ENCODE results near the gene RXFP2. TPM values are rescaled to one million over a fixed set of nuclear protein-coding genes. Genes with fewer than 3 reads are reported as not detected.

RXFP2 gene
- total and polyA plus RNA-seq, 7 donors: not detected

DNA sequence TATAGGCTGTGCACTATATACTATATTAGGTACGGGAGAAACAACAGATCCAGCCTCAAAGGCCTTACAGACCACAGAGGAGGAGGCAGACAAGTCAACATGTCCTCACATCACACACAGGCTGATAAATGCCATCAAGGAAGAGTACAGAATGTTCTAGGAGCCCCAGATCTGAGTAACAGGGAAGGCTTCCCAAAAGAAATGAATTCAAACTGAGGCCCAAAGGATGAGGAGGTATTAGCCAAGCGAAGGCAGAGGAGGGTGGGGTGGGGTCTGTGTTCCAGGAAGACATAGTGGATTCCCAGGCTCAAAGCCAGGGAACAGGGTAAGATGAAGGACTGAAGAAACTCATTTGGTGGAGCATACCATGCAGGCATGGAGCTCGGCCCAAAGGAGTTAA lies 55.1 kb downstream of the RXFP2 start:
- WGBS, 2 donors: 73 to 95% methylated on average over 3 of the region's 3 CpGs
- DNase-seq: no peak
- Histone ChIP-seq H3K9me3 (no peaks in the 10 kb centered on the region), H3K36me3 (no peaks in the 10 kb centered on the region), H3K27ac (no peak overlapping the region), H3K4me3 (no peak overlapping the region), H3K4me1 (no peaks in the 10 kb centered on the region), H3K27me3 (no peaks in the 10 kb centered on the region)
- intact Hi-C loops (cut with DNase I): no loop called here
- TF ChIP-seq, protein P1, sequence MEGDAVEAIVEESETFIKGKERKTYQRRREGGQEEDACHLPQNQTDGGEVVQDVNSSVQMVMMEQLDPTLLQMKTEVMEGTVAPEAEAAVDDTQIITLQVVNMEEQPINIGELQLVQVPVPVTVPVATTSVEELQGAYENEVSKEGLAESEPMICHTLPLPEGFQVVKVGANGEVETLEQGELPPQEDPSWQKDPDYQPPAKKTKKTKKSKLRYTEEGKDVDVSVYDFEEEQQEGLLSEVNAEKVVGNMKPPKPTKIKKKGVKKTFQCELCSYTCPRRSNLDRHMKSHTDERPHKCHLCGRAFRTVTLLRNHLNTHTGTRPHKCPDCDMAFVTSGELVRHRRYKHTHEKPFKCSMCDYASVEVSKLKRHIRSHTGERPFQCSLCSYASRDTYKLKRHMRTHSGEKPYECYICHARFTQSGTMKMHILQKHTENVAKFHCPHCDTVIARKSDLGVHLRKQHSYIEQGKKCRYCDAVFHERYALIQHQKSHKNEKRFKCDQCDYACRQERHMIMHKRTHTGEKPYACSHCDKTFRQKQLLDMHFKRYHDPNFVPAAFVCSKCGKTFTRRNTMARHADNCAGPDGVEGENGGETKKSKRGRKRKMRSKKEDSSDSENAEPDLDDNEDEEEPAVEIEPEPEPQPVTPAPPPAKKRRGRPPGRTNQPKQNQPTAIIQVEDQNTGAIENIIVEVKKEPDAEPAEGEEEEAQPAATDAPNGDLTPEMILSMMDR (IDR thresholded peaks at IDR 0.05): no peak
- TF ChIP-seq POLR2AphosphoS5 (IDR thresholded peaks at IDR 0.05): peak in 1 of 4 donors; percentile 20

DNA sequence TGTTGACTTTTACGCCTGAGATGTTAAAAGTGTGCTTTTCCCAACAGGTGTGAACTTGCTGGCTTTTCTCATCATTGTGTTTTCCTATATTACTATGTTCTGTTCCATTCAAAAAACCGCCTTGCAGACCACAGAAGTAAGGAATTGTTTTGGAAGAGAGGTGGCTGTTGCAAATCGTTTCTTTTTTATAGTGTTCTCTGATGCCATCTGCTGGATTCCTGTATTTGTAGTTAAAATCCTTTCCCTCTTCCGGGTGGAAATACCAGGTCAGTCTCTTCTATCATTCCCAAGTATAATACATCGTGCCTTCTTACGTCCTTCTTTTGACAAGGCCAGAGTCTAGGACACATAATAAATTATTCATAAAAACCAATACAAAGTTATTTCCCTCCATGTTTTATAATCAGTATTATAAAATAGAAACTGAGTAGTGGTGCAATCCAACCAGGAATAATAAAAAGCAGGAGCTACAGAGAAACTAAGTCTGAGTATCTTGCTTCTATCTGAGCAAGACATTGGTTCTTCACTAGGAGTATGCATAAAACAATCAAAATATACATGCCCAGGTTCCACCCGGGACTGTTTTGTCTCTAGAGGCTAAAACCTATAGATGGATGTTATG lies 57.9 kb downstream of the RXFP2 start:
- no peaks in the 10 kb centered on the region for H3K27me3 ChIP-seq
- H3K4me1 ChIP-seq: no peaks in the 10 kb centered on the region
- H3K4me3 ChIP-seq: no peak overlapping the region
- H3K9me3 ChIP-seq: no peaks in the 10 kb centered on the region
- TF ChIP-seq, protein P1 (IDR thresholded peaks at IDR 0.05): no peak
- no peak for TF ChIP-seq EP300 (IDR thresholded peaks at IDR 0.05)
- TF ChIP-seq POLR2A (IDR thresholded peaks at IDR 0.05): no peak
- no peak for TF ChIP-seq POLR2AphosphoS5 (IDR thresholded peaks at IDR 0.05)
- no peak for DNase-seq
- H3K27ac ChIP-seq: no peak overlapping the region
- no peaks in the 10 kb centered on the region for H3K36me3 ChIP-seq
- intact Hi-C loops (cut with DNase I): no loop called here
- WGBS, 2 donors: 20 to 42% methylated on average over 7 of the region's 7 CpGs

DNA sequence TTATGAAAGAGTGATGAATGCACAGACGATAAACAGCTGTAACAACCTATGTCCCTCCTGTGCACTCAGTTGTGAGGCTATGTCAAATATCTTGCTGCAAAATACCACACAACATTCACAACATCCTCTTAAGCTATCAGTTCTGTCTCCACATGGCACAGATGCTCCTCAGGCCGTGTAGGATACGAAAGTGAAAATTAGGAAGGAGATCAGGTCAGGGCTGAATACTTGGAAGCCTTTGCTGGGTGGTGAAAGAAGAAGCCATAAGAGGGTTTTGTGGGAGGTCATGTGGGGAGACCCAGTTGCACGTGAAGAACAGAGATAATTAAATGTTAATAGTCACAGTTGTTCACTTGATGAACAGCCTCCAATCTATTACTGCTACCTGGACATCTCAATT lies 58.9 kb downstream of the RXFP2 start:
- Histone ChIP-seq H3K27ac (no peak overlapping the region), H3K4me1 (no peaks in the 10 kb centered on the region), H3K9me3 (no peaks in the 10 kb centered on the region), H3K4me3 (no peak overlapping the region), H3K27me3 (no peaks in the 10 kb centered on the region), H3K36me3 (no peaks in the 10 kb centered on the region)
- 71 to 75% methylated on average over 4 of the region's 4 CpGs for WGBS, 2 donors
- intact Hi-C loops (cut with DNase I): no loop called here
- no peak for DNase-seq
- TF ChIP-seq POLR2AphosphoS5 (IDR thresholded peaks at IDR 0.05): no peak
- no peak for TF ChIP-seq EP300 (IDR thresholded peaks at IDR 0.05)
- no peak for TF ChIP-seq POLR2A (IDR thresholded peaks at IDR 0.05)
- TF ChIP-seq, protein P1 (IDR thresholded peaks at IDR 0.05): no peak

DNA sequence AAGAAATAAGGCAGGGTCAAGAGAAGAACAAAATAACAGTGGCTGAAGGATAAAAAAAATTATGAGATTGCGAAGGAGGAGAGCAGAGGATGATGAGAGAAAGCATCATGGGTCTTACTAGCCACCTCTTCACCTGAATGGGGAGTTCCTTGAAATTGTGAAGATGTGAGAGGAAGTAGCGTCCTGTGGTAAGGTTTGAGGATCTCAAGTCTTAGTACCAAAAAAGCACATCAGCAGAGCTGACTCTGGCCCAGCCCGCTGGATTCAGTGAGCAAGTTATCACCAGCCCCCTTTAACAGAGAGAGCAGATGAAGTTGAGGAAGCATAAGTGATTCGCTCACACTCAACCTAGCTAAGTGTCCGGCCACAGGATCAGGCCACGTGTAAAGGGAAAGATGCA lies 61.8 kb downstream of the RXFP2 start:
- Histone ChIP-seq H3K27ac (no peak overlapping the region), H3K4me1 (no peaks in the 10 kb centered on the region), H3K4me3 (no peak overlapping the region), H3K36me3 (no peaks in the 10 kb centered on the region), H3K9me3 (no peaks in the 10 kb centered on the region), H3K27me3 (no peaks in the 10 kb centered on the region)
- TF ChIP-seq POLR2A (IDR thresholded peaks at IDR 0.05) (no peak), EP300 (IDR thresholded peaks at IDR 0.05) (no peak), POLR2AphosphoS5 (IDR thresholded peaks at IDR 0.05) (no peak)
- TF ChIP-seq, protein P1 (IDR thresholded peaks at IDR 0.05): no peak
- intact Hi-C loops (cut with DNase I): no loop called here
- no peak for DNase-seq
- WGBS, 2 donors: 92 to 93% methylated on average over 6 of the region's 6 CpGs

DNA sequence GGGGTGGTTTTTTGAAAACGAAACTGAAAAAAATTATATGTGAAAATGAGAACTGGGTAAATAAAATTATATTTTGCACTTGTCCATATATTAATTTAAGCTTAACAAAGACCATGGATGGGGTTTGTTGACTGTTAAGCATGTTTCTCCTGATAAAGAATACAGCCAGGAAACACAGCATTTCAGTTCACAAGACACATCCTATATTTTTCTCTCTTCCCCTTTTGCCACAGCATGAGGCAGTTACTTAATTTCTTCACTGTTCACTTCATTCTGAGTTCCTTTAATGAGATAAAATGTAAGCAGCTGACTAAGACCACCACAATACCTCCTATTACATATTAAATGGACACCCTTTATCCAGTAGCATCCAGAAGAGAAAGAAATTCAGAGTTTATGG lies 64.0 kb downstream of the RXFP2 start:
- intact Hi-C loops (cut with DNase I): no loop called here
- Histone ChIP-seq H3K9me3 (no peaks in the 10 kb centered on the region), H3K27me3 (no peaks in the 10 kb centered on the region), H3K36me3 (no peaks in the 10 kb centered on the region), H3K27ac (no peak overlapping the region), H3K4me1 (no peaks in the 10 kb centered on the region), H3K4me3 (no peak overlapping the region)
- TF ChIP-seq, protein P1 (IDR thresholded peaks at IDR 0.05): no peak
- no peak for TF ChIP-seq EP300 (IDR thresholded peaks at IDR 0.05)
- no peak for TF ChIP-seq POLR2AphosphoS5 (IDR thresholded peaks at IDR 0.05)
- TF ChIP-seq POLR2A (IDR thresholded peaks at IDR 0.05): no peak
- DNase-seq: no peak
- 39 to 68% methylated on average over 1 of the region's 1 CpG for WGBS, 2 donors
